Naive thymus-derived CD4-positive, alpha-beta T cell (primary cell): ENCODE results near the gene MYRF. TPM values are rescaled to one million over a fixed set of nuclear protein-coding genes. Genes with fewer than 3 reads are reported as not detected.
A peak's percentile ranks its signal among the peaks of the same experiment; 100 is the strongest.

Source experiments
- ATAC-seq: fragments of 150-1000 bp; cut with Tn5 transposase; 2 replicates; pipeline ENCODE4 v1.10.0; 2021; ENCODE audit warnings: mild to moderate bottlenecking, moderate library complexity
- CTCF ChIA-PET: fragments of 350-600 bp; sonication (Branson Sonifier 250); formaldehyde crosslinking; loops from one replicate; lab custom pipeline; 2021; ENCODE audit warnings: antibody characterized with exemption; lab: Charles Lee
- POLR2A ChIA-PET: fragments of 350-600 bp; sonication (Branson Sonifier 250); formaldehyde crosslinking; loops from one replicate; lab custom pipeline; 2021; ENCODE audit warnings: antibody characterized with exemption, inconsistent platforms; lab: Charles Lee
- DNase-seq, 9 donors: peaks; one replicate each; pipeline versions ENCODE4 v3.0.0 to v3.0.0-alpha.2; 2020 to 2022; ENCODE audit warnings: mixed read lengths in 1 of 9
- H3K27ac ChIP-seq: one replicate; pipeline ENCODE4 v1.7.0; 2013; ENCODE audit warnings: mild to moderate bottlenecking, low read depth, low read length, moderate library complexity
- H3K27me3 ChIP-seq, 2 donors: one replicate each; pipeline ENCODE4 v1.7.0; 2013; ENCODE audit warnings: low read length in 2 of 2, mild to moderate bottlenecking in 2 of 2, moderate library complexity in 2 of 2; ENCODE audit not compliant: control insufficient read depth in 2 of 2, insufficient read depth in 2 of 2
- H3K36me3 ChIP-seq, 3 experiments: 1 replicate in 2 of 3; 2 replicates in 1 of 3; pipeline ENCODE4 v1.7.0; 2013; ENCODE audit warnings: low read length in 3 of 3, mild to moderate bottlenecking in 3 of 3, moderate library complexity in 1 of 3; ENCODE audit not compliant: insufficient read depth in 3 of 3, control insufficient read depth in 2 of 3
- H3K4me1 ChIP-seq, 2 donors: one replicate each; pipeline ENCODE4 v1.7.0; 2013; ENCODE audit warnings: low read length in 2 of 2, mild to moderate bottlenecking in 2 of 2, moderate library complexity in 1 of 2; ENCODE audit not compliant: control insufficient read depth in 2 of 2, insufficient read depth in 2 of 2
- H3K4me3 ChIP-seq: 2 replicates; pipeline ENCODE4 v1.7.0; 2013; ENCODE audit warnings: mild to moderate bottlenecking, low read length
- H3K9me3 ChIP-seq, 3 experiments: 1 replicate in 2 of 3; 2 replicates in 1 of 3; pipeline ENCODE4 v1.7.0; 2013; ENCODE audit warnings: low read length in 3 of 3; ENCODE audit not compliant: control insufficient read depth in 2 of 3
- H3K27ac Mint-ChIP-seq, 9 donors: one replicate each; pipeline ENCODE4 v1.8.0; 2020 to 2022; ENCODE audit warnings: mixed read lengths in 9 of 9, mild to moderate bottlenecking in 8 of 9, moderate library complexity in 5 of 9, inconsistent platforms in 2 of 9
- H3K27me3 Mint-ChIP-seq, 5 donors: one replicate each; pipeline ENCODE4 v1.8.0; 2021 to 2022; ENCODE audit warnings: mixed read lengths in 5 of 5, mild to moderate bottlenecking in 1 of 5
- H3K36me3 Mint-ChIP-seq, 5 donors: one replicate each; pipeline ENCODE4 v1.8.0; 2020 to 2022; ENCODE audit warnings: mixed read lengths in 5 of 5, mild to moderate bottlenecking in 3 of 5, inconsistent platforms in 1 of 5
- H3K4me1 Mint-ChIP-seq, 7 donors: one replicate each; pipeline ENCODE4 v1.8.0; 2020 to 2022; ENCODE audit warnings: mixed read lengths in 7 of 7, mild to moderate bottlenecking in 3 of 7, inconsistent platforms in 1 of 7
- H3K4me3 Mint-ChIP-seq, 10 donors: one replicate each; pipeline ENCODE4 v1.8.0; 2020 to 2022; ENCODE audit warnings: mild to moderate bottlenecking in 10 of 10, mixed read lengths in 10 of 10, moderate library complexity in 6 of 10, inconsistent platforms in 2 of 10
- H3K9me3 Mint-ChIP-seq, 11 donors: one replicate each; pipeline ENCODE4 v1.8.0; 2020 to 2022; ENCODE audit warnings: mixed read lengths in 11 of 11, mild to moderate bottlenecking in 4 of 11, inconsistent platforms in 1 of 11, moderate library complexity in 1 of 11
- intact Hi-C, 2 donors: fragments of 100-400 bp; cut with micrococcal nuclease; formaldehyde crosslinking; loops; one replicate each; pipeline ENCODE4 v1.15.1; 2023
- polyA plus RNA-seq, 2 donors: library from polyadenylated mRNA; unstranded; fragments of 300-500 nt; fragmentation: Illumina TruSeq; gene quantifications; one replicate each; pipeline ENCODE4 v1.2.3, GENCODE V29; 2021
- total RNA-seq, 6 experiments: library from RNA in 5 of 6; stranded (reverse) in 5 of 6; gene quantifications; 1 replicate in 5 of 6; 2 replicates in 1 of 6; pipeline ENCODE4 v1.2.3 and lab custom pipeline; 2021 to 2026

Gene MYRF
- total and polyA plus RNA-seq, 7 experiments from 2014 or later: 0.19 to 1.5 (median 0.36) TPM; not detected in 1

GRCh38 chr11:61776561-61777075, 24.2 kb downstream of the MYRF start:
- peak overlapping the region in 9 of 10 donors; percentile 34 to 77 (median 68) for H3K4me3 Mint-ChIP-seq
- intact Hi-C loops: loop anchor here (1.0 to 2.0 kb wide), 3 partner anchors 16 to 29 kb away; partner anchors contain the start of genes MYRF (in 2 of the 2), FEN1 (in 1 of the 2) and TMEM258 (in 1 of the 2)
- peak; percentile 66 for ATAC-seq
- Histone ChIP-seq H3K4me1 (peaks cover 4 to 11% of the 10 kb centered on the region in 2 donors), H3K4me3 (peak overlapping the region; percentile 44), H3K36me3 (no peaks in the 10 kb centered on the region), H3K27ac (no peak overlapping the region), H3K27me3 (no peaks in the 10 kb centered on the region), H3K9me3 (no peaks in the 10 kb centered on the region)
- POLR2A ChIA-PET: no interaction called here
- H3K9me3 Mint-ChIP-seq: no peaks in the 10 kb centered on the region
- peaks cover 5 to 21% (median 10%) of the 10 kb centered on the region in 7 donors for H3K4me1 Mint-ChIP-seq
- H3K27me3 Mint-ChIP-seq: peaks cover 0 to 6% (median 0%) of the 10 kb centered on the region in 5 donors
- DNase-seq: peak in 8 of 9 donors; percentile 27 to 71 (median 37)
- H3K27ac Mint-ChIP-seq: peak overlapping the region in 1 of 9 donors; percentile 80
- CTCF ChIA-PET: no interaction called here
- no peaks in the 10 kb centered on the region for H3K36me3 Mint-ChIP-seq

- H3K27ac ChIP-seq: no peak overlapping the region
- Mint-ChIP-seq H3K27ac (peak overlapping the region in 1 of 9 donors; percentile 55), H3K9me3 (no peaks in the 10 kb centered on the region), H3K27me3 (peaks cover 0 to 6% (median 0%) of the 10 kb centered on the region in 5 donors), H3K4me1 (peaks cover 4 to 21% (median 10%) of the 10 kb centered on the region in 7 donors), H3K4me3 (peak overlapping the region; percentile 56 to 77 (median 68)), H3K36me3 (no peaks in the 10 kb centered on the region)
- intact Hi-C loops: loop anchor here (1.0 to 2.0 kb wide), 2 partner anchors 15 to 25 kb away; partner anchors contain the start of genes MYRF (in 2 of the 2), FEN1 (in 1 of the 2) and TMEM258 (in 1 of the 2)
- no peaks in the 10 kb centered on the region for H3K36me3 ChIP-seq
- peak overlapping the region; percentile 44 for H3K4me3 ChIP-seq
- CTCF ChIA-PET: no interaction called here
- DNase-seq (peak; percentile 37 to 78 (median 48)), ATAC-seq (peak; percentile 75)
- H3K4me1 ChIP-seq: peaks cover 4 to 7% of the 10 kb centered on the region in 2 donors
- H3K27me3 ChIP-seq: no peaks in the 10 kb centered on the region
- POLR2A ChIA-PET: no interaction called here
- no peaks in the 10 kb centered on the region for H3K9me3 ChIP-seq
These were observed 25.0 kb downstream of the MYRF start for GRCh38 chr11:61777234-61778090.

- H3K4me3 ChIP-seq: no peak overlapping the region
- H3K27ac ChIP-seq: no peak overlapping the region
- Mint-ChIP-seq H3K4me1 (peaks cover 4 to 20% (median 10%) of the 10 kb centered on the region in 7 donors), H3K27ac (peak overlapping the region in 1 of 9 donors; percentile 55), H3K36me3 (no peaks in the 10 kb centered on the region), H3K4me3 (peak overlapping the region in 7 of 10 donors; percentile 63 to 77 (median 70)), H3K27me3 (peaks cover 0 to 6% (median 0%) of the 10 kb centered on the region in 5 donors), H3K9me3 (no peaks in the 10 kb centered on the region)
- POLR2A ChIA-PET: no interaction called here
- ATAC-seq (no peak), DNase-seq (no peak)
- H3K9me3 ChIP-seq: no peaks in the 10 kb centered on the region
- H3K4me1 ChIP-seq: peaks cover 4% of the 10 kb centered on the region in 2 donors
- peaks cover 0 to under 1% (median 0%) of the 10 kb centered on the region in 3 experiments for H3K36me3 ChIP-seq
- CTCF ChIA-PET: interaction anchor here (0.6 kb wide), 1 partner anchor 28 kb away, joined by 3 read pairs; no protein-coding TSS in a partner anchor
- intact Hi-C loops: no loop called here
- no peaks in the 10 kb centered on the region for H3K27me3 ChIP-seq
These were observed 26.0 kb downstream of the MYRF start for GRCh38 chr11:61778357-61778886.

GRCh38 chr11:61778920-61779650, 26.6 kb downstream of the MYRF start:
- ChIA-PET POLR2A (no interaction called here), CTCF (interaction anchor here (0.6 kb wide), 1 partner anchor 28 kb away, joined by 3 read pairs; no protein-coding TSS in a partner anchor)
- H3K4me3 ChIP-seq: no peak overlapping the region
- peaks cover 0 to 6% (median 0%) of the 10 kb centered on the region in 3 experiments for H3K36me3 ChIP-seq
- H3K27ac ChIP-seq: no peak overlapping the region
- H3K27me3 ChIP-seq: no peaks in the 10 kb centered on the region
- no peak for DNase-seq
- no peak for ATAC-seq
- intact Hi-C loops: no loop called here
- Mint-ChIP-seq H3K9me3 (no peaks in the 10 kb centered on the region), H3K36me3 (peaks cover 0 to under 1% (median 0%) of the 10 kb centered on the region in 5 donors), H3K4me3 (peak overlapping the region in 1 of 10 donors; percentile 44), H3K27ac (no peak overlapping the region), H3K4me1 (peaks cover 4 to 20% (median 10%) of the 10 kb centered on the region in 7 donors), H3K27me3 (peaks cover 0 to 6% (median 0%) of the 10 kb centered on the region in 5 donors)
- H3K9me3 ChIP-seq: no peaks in the 10 kb centered on the region
- peaks cover 4% of the 10 kb centered on the region in 2 donors for H3K4me1 ChIP-seq

- Mint-ChIP-seq H3K4me3 (peak overlapping the region in 1 of 10 donors; percentile 44), H3K36me3 (peaks cover 0 to 8% (median 0%) of the 10 kb centered on the region in 5 donors), H3K9me3 (no peaks in the 10 kb centered on the region), H3K4me1 (peaks cover 4 to 20% (median 11%) of the 10 kb centered on the region in 7 donors), H3K27me3 (peaks cover 0 to 6% (median 0%) of the 10 kb centered on the region in 5 donors), H3K27ac (no peak overlapping the region)
- intact Hi-C loops: no loop called here
- ChIA-PET POLR2A (no interaction called here), CTCF (no interaction called here)
- H3K4me1 ChIP-seq: peaks cover 4% of the 10 kb centered on the region in 2 donors
- H3K27me3 ChIP-seq: no peaks in the 10 kb centered on the region
- peaks cover 0 to 14% (median 3%) of the 10 kb centered on the region in 3 experiments for H3K36me3 ChIP-seq
- no peaks in the 10 kb centered on the region for H3K9me3 ChIP-seq
- no peak for DNase-seq
- no peak for ATAC-seq
- no peak overlapping the region for H3K27ac ChIP-seq
- no peak overlapping the region for H3K4me3 ChIP-seq
These were observed 27.5 kb downstream of the MYRF start for GRCh38 chr11:61779666-61780525.
